GM19324 (cell line): ENCODE results near the gene FLCN.

Experiments
- ATAC-seq: cut with Tn5 transposase; IDR thresholded peaks from one replicate; pipeline ENCODE4 v1.9.1; 2021; ENCODE audit warnings: mild to moderate bottlenecking, moderate library complexity; ENCODE audit not compliant: unreplicated experiment, low FRiP score

FLCN gene

DNA sequence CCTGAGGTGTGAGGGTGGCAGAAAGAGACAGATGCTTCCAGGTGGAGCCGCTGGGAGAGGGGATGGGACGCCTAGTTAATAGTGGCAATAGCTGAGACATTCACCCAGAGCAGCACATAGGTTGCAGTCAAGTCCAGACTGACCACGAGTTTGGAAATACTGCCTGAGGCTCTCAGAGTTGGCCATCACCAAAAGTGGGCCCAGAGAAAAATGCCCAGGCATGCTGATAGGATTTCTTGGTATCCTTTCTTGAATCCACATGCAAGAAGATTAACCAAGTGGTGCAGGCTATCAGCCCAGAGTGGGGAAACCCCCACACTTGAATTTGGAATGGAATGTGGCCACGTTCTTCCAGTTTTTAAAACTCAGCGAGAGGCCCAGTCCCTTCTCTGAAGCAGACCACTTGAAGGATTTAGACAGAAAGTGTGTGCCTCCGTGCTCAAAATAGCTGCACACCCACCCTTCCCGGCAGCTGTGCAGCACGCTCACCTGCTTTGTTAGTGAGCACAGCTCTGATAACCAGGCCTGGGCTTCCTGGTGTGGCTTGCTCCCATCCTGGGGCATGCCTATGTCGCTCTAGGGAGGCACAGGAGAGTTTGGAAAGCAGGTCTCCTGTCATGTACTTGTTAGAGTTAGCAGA, 66.5 kb downstream of the FLCN start:
- ATAC-seq: no peak

DNA sequence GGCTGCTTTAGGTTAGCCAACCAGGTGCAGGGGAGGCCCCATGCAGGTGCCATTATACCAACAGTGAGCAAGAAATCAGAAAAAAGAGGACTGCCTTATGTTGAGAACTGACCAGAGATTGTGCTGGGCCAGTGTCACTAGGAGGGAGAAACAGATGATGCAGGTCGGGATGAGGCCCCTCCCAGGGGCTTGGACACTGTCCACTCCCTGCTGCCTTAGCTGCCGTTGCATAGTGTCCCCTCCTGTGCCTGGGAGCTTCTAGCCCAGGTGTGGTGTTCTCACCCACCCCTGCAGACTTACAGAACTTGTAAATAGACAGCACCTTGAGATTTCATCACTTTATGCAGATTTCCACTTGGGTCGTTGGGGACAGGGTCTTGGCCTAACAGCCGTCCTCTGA, 67.6 kb downstream of the FLCN start:
- no peak for ATAC-seq

DNA sequence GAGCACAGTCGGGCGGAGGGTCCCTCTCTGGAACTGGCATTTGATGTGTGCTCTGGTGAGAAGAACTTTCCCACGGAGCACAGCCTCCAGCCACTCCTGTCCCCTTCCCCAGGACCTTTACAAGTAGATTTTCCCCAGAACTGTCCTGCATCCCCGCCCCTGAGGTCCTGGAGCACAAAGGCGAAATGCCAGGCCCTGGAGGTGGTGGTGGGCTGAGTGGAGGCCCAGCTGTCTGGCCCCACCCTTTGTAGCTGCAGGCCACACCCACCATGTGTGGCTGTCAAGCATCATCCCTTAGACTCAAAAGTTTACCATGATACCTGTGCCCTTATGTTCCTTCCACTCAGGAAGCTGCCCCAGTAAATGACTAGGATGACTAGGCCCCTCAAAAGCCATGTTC, 68.6 kb downstream of the FLCN start:
- ATAC-seq: no peak

DNA sequence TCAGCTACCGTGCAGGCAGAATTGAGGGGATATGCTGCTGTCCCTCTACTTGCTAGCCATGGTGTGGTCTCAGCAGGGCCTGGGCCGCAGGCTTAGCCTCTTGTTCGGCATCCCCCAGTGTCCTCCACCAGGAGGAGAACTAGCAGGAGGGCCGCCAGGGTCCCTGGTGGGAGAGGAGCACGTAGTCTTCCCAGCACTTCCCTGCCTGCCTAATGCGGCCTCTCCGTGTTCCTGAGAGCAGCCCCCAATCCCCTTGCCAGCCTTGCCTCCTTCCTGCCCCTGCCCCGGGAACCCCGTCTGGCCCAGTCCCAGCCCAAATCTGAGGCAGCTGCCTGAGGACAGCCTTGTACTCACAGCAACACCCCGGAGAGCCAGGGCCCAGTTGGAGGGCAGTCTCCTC, 69.0 kb downstream of the FLCN start:
- no peak for ATAC-seq

DNA sequence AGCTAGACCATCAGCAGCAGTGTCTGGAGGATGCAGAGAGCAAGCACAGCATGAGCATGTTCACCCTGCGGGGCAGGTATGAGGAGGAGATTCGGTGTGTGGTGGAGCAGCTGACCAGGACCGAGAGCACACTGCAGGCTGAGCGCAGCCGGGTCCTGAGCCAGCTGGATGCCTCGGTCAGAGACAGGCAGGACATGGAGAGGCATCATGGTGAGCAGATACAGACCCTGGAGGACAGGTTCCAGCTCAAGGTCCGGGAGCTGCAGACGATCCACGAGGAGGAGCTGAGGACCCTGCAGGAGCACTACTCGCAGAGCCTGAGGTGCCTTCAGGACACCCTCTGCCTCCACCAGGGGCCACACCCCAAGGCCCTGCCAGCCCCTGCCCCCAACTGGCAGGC, 69.6 kb downstream of the FLCN start:
- no peak for ATAC-seq

DNA sequence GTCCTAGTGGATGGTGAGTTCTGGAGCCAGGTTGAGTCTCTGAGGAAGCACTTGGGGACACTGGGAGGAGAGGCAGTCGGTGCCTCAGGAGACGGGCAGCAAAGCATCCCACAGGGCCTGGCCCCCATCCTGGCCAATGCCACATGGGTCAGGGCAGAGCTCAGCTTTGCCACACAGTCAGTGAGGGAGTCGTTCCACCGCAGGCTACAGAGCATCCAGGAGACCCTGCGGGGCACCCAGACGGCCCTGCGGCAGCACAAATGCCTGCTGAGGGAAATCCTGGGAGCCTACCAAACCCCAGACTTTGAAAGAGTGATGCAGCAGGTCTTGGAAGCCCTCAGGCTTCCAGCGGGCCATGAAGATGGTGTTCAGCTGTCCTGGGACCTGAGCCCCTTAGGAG, 70.5 kb downstream of the FLCN start:
- ATAC-seq: no peak

DNA sequence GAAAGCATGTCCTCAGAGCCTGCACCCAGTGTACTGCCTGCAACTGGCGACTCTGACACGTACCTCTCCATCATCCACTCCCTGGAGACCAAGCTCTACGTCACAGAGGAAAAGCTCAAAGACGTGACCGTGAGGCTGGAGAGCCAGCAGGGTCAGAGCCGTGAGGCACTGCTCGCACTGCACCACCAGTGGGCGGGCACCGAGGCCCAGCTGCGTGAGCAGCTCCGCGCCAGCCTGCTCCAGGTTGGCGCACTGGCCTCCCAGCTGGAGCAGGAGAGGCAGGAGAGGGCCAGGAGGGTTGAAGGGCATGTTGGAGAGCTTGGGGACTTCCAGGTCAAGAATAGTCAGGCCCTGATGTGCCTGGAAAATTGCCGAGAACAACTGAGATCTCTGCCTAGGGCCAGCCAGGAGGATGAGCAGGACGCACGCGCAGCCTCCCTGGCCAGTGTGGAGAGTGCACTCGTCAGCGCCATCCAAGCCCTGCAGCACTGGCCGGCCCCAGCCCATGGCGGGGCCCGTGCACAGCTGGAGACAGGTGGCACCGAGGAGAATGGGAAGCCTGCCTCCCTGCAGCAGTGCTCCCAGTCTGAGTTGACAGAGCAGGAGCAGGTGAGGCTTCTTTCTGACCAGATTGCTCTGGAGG, 71.2 kb downstream of the FLCN start:
- no peak for ATAC-seq

DNA sequence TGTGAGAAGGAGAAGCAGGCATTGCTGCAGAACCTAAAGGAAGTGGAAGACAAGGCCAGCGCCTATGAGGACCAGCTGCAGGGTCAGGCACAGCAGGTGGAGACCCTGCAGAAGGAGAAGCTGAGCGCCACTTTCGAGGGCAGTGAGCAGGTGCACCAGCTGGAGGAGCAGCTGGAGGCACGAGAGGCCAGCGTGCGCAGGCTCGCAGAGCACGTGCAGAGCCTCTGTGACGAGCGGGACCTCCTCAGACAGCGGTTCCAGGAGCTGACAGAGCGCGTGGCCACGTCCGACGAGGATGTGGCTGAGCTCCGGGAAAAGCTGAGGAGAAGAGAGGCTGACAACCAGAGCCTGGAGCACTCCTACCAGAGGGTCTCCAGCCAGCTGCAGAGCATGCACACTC, 72.3 kb downstream of the FLCN start:
- ATAC-seq: no peak

DNA sequence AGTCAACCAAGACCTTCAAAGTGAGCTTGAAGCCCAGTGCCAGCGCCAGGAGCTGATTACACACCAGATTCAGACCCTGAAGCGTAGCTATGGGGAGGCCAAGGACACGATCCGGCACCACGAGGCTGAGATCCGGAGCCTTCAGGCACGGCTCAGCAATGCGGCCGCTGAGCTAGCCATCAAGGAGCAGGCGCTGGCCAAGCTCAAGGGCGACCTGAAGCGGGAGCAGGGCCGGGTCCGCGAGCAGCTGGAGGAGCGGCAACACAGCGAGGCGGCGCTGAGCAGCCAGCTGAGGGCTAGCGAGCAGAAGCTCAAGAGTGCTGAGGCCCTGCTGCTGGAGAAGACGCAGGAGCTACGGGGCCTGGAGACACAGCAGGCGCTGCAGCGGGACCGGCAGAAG, 72.8 kb downstream of the FLCN start:
- no peak for ATAC-seq
